Measurements from ENCODE around the gene NFIX.
A peak's percentile ranks its signal among the peaks of the same experiment; 100 is the strongest.

DNA sequence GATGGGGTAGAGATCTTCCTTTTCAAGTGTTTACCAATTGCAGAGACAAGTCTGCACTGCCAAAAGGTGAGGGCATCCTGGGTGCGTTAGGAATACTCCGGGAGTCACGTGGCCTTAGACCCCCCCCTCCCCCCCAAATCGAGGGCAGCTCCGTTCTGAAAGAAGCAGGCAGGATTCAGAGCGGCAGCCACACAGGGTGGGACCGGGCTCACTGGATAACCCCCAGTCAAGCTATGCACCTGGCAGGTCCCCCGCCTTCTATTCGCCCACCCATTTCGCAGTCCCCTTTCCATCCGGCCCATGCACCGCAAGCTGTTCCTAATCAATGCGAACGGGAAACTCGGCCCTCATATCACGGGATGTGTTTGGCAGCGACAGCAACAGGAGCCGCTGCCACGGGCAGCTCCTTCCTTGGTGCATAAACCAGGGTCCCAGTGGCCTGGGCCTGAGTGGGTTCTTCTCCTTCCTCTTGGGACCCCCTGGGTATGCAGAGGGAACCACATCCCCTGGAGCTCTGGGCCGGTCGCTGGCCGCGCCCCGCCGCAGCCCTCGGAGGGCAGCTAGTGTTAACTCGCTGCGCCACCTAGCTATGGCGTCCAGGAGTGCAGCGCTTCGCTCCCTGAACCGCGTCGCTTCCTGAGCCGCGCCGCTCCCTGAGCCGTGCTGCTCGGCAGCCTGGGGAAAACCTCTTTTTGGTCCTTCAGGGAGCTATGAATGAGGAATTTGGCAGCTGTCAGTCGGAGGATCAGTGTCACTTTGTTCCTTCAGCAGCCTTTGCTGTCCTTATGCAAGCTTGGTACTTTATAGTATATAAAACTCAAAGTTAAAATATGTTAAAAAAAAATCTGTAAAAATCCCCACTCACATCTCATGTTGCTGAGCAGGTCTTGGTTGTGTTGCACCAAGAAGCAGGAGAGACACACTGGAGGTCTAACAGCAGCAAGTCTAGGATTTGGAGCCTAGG lies 66.0 kb downstream of the NFIX start:
- TF ChIP-seq, protein P1, sequence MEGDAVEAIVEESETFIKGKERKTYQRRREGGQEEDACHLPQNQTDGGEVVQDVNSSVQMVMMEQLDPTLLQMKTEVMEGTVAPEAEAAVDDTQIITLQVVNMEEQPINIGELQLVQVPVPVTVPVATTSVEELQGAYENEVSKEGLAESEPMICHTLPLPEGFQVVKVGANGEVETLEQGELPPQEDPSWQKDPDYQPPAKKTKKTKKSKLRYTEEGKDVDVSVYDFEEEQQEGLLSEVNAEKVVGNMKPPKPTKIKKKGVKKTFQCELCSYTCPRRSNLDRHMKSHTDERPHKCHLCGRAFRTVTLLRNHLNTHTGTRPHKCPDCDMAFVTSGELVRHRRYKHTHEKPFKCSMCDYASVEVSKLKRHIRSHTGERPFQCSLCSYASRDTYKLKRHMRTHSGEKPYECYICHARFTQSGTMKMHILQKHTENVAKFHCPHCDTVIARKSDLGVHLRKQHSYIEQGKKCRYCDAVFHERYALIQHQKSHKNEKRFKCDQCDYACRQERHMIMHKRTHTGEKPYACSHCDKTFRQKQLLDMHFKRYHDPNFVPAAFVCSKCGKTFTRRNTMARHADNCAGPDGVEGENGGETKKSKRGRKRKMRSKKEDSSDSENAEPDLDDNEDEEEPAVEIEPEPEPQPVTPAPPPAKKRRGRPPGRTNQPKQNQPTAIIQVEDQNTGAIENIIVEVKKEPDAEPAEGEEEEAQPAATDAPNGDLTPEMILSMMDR (IDR thresholded peaks at IDR 0.05), result peak; percentile 93 to 97 (median 94)
- no peak for TF ChIP-seq POLR2A (IDR thresholded peaks at IDR 0.05)

Measured in sigmoid colon (tissue), 3 donors.